Ishikawa (cell line): ENCODE results near the gene HBEGF.

Experiments used
- CEBPB ChIP-seq: IDR thresholded peaks from 2 replicates; pipeline ENCODE4 v1.6.1; 2012
- CREB1 ChIP-seq: IDR thresholded peaks from 2 replicates; pipeline ENCODE4 v1.6.1; 2012; ENCODE audit warnings: low read depth
- EP300 ChIP-seq: IDR thresholded peaks from 2 replicates; pipeline ENCODE4 v1.6.1; 2012; ENCODE audit warnings: borderline replicate concordance
- FOXM1 ChIP-seq: IDR thresholded peaks from 2 replicates; pipeline ENCODE4 v1.6.1; 2012; ENCODE audit warnings: low read depth, borderline replicate concordance
- MAX ChIP-seq: IDR thresholded peaks from 2 replicates; pipeline ENCODE4 v1.6.1; 2012
- NFIC ChIP-seq: IDR thresholded peaks from 2 replicates; pipeline ENCODE4 v1.6.1; 2012
- RAD21 ChIP-seq: IDR thresholded peaks from 2 replicates; pipeline ENCODE4 v1.6.1; 2012; ENCODE audit warnings: low read depth
- REST ChIP-seq: IDR thresholded peaks from 2 replicates; pipeline ENCODE4 v1.6.1; 2012; ENCODE audit warnings: low read depth, mild to moderate bottlenecking
- TAF1 ChIP-seq: IDR thresholded peaks from 2 replicates; pipeline ENCODE4 v1.6.1; 2012; ENCODE audit warnings: low read depth, mild to moderate bottlenecking
- TCF12 ChIP-seq: IDR thresholded peaks from 2 replicates; pipeline ENCODE4 v1.6.1; 2012; ENCODE audit warnings: low read depth
- TEAD4 ChIP-seq: IDR thresholded peaks from 2 replicates; pipeline ENCODE4 v1.6.1; 2012
- USF1 ChIP-seq: IDR thresholded peaks from 2 replicates; pipeline ENCODE4 v1.6.1; 2012
- YY1 ChIP-seq: IDR thresholded peaks from 2 replicates; pipeline ENCODE4 v1.6.1; 2012; ENCODE audit warnings: low read depth
- ZBTB7A ChIP-seq: IDR thresholded peaks from 2 replicates; pipeline ENCODE4 v1.6.1; 2012; ENCODE audit warnings: low read depth

GRCh38 chr5:140312067-140312790, 34.2 kb downstream of the HBEGF start:
- TF ChIP-seq CEBPB (no peak), CREB1 (no peak), REST (no peak), YY1 (no peak), MAX (no peak), RAD21 (no peak), FOXM1 (no peak), TAF1 (no peak), NFIC (no peak), EP300 (no peak), ZBTB7A (no peak), TCF12 (no peak), USF1 (no peak), TEAD4 (no peak)
